PC-3 (cell line): ENCODE data around the gene AJAP1.

Experiments used
- EZH2phosphoT487 ChIP-seq: fragments of 300-600 bp; sonication (generic); IDR thresholded peaks from 2 replicates; pipeline ENCODE4 v1.6.1; 2018; ENCODE audit warnings: mild to moderate bottlenecking, antibody characterized with exemption, low read length, borderline replicate concordance
- TF ChIP-seq, protein P1 (sequence below): fragments of 300-600 bp; sonication (generic); conservative IDR thresholded peaks from 2 replicates; pipeline ENCODE4 v1.5.1; 2017; ENCODE audit warnings: antibody characterized with exemption, low read depth, mild to moderate bottlenecking, low read length

DNA sequence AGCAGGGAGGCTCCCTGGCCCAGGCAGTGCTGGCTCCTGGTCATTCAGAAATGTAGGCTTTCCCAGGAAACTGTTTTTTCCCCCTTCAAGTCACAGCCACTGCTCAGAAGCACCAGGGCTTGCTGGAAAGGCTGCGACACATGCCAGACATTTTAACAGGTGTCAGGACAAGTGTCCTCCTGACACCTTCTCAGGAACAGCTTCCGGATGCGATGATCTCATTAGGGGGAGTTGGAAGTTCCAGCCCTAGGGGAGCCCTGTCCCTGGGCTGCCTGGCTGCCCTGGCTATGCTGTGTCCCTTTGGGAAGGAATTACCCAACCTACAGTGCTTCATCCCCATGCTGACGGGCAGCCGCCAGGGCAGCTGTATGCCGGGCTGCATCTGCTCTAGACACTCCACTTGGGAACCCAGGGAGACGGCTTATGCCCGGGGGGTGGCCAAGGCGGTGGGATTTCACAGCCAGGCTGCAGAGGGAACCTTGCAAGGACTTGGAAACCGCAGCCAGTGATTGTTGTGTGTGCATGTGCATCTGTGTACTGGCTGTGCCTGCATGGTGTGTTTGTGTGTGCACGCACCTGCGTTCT is 41.8 kb downstream of the AJAP1 start:
- TF ChIP-seq, protein P1, sequence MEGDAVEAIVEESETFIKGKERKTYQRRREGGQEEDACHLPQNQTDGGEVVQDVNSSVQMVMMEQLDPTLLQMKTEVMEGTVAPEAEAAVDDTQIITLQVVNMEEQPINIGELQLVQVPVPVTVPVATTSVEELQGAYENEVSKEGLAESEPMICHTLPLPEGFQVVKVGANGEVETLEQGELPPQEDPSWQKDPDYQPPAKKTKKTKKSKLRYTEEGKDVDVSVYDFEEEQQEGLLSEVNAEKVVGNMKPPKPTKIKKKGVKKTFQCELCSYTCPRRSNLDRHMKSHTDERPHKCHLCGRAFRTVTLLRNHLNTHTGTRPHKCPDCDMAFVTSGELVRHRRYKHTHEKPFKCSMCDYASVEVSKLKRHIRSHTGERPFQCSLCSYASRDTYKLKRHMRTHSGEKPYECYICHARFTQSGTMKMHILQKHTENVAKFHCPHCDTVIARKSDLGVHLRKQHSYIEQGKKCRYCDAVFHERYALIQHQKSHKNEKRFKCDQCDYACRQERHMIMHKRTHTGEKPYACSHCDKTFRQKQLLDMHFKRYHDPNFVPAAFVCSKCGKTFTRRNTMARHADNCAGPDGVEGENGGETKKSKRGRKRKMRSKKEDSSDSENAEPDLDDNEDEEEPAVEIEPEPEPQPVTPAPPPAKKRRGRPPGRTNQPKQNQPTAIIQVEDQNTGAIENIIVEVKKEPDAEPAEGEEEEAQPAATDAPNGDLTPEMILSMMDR = no peak
- TF ChIP-seq EZH2phosphoT487 = no peak
